SHP77 (cell line): Measurements from ENCODE around the gene KIAA0825.

Experiments
- DNase-seq, 2 experiments: peaks; one replicate each; lab custom pipeline; 2025; lab: John Stamatoyannopoulos, UW

The KIAA0825 gene

DNA sequence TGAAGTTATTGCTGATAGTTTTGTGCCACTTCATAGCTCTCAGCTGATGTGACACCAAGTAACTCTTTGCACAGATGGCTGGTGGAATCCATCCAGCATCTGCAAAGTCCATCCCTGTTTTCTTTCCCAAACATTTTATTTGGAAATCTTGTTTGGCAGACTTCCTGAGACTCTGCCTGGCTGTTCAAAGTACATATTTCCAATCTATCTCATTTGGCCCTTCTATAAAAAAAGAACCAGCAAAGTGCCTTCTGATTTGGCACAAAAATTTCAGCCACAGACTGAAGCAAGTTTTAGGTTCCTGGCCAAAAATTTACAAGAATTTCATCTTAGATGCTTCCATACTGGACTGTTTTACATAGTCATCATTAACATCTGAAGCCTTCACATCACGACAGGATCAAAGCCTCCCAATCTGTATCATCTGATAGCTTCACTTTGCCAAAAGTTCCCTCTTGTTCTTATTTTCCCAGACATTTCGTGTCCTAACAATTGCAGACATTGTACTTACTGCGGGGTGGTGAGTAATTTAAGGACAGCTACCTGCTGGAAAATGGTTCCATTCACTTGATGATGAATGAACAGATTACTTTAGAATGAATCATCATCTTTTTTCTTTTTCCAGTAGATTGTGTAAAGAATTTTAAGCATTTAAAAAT is 377.3 kb downstream of the KIAA0825 start:
- DNase-seq: no peak

DNA sequence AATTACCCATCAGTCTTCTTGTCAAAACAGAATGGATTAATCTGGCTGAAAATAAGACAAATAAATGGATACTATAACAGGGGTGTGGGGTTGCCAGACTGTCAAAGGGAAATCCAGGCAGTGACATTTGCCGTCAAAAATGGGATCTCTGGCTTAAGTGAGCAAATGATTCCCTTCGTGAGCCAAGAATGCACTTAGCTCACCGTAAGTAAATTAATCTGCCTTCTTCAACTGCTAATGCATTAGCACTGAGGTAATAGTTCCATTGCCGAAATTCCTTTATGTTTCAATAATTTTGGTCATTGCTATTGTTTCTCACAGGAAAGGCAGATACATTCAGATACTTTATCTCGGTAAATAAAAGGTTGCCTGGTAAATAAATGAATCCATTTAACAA is 377.8 kb downstream of the KIAA0825 start:
- DNase-seq: no peak

- DNase-seq: no peak
Observed at GRCh38 chr5:94240134-94240533, 378.3 kb downstream of the KIAA0825 start.

DNA sequence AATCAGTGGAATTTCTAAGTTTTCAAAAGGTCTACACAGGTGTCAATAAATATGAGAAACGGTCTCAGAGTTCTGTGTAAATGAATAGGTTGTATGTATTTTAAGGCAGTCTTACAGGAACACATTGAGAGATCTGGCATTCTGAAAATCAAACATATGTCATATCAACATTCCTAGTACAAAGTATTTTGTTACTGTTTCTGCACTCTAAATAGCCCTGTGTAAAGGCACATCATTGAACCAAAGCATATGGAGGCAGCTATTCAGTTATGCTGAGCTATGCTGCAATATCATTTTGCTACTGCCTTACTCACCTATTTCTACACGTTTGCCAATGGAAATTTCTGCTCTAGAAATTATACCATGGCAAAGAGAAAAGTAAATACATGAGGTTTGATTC is 379.1 kb downstream of the KIAA0825 start:
- no peak for DNase-seq

DNA sequence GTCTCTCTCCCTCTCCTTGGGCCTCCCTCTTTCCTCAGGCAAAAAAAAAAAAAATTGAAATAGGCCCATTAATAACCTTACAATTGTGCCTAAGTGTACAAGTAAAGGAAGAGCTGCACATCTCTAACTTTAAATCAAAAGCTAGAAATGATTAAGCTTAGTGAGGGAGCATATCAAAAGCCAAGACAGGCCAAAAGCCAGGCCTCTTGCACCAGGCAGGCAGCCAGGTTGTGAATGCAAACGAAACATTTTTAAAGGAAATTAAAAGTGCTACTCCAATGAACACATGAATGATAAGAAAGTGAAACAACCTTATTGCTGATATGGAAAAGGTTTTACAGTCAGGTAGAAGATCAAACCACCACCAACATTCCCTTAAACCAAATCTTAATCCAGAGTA is 383.4 kb downstream of the KIAA0825 start:
- no peak for DNase-seq

DNA sequence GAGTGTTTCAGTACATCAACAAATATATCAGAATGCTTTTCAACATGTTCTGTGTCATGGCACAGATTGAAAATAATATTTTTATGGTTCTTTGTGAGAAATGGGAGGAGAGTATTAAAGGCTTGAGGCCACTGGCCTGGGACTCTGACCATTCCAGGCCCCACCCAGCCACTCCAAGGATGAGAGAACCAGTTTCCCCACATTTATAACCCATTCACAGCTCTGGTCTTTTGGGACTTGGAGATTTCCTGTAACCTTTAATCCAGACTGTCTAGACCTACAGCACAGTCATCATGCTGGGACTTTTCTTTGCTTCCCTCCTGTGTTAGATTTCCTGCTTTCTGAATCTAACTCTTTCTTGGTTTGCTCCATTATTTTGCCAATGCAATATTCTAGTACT is 389.6 kb downstream of the KIAA0825 start:
- no peak for DNase-seq

DNA sequence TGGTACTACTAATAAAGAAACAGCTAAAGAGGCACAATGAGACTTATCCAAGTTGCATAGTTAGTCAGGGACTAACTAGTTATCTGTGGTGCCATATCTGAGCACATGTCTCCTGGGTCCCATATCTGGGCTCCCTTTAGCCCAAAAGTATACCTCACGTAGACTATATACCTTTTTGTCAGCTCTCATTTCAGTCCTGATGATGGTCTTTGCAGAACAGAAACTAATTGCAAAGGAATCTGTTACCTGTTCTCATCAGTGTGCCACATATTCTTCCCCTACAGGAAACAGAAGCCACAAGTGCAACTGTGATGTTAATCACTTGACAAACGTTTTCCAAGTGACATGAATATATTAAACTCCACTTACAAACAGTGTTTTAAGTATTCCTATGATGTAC is 395.2 kb downstream of the KIAA0825 start:
- no peak for DNase-seq

- no peak for DNase-seq
Observed at GRCh38 chr5:94218374-94218773, 400.0 kb downstream of the KIAA0825 start.

DNA sequence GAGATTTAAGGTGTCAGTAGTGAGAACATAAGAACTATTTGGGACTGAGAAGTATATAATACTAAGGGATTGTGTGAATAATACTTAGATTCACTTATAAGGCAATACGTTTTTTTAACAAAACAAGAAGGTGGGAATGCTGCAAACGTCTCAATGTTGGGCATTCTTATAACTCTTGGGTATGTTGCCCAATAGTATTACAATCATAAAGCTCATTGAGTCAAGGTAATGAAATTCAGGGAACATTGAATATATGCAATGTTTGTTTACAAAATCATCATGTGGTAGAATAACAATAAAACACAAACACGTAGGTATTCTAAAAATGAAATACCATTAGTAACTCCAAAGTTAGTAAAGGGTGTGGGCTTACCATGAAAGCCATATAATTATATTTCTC is 400.7 kb downstream of the KIAA0825 start:
- no peak for DNase-seq

GRCh38 chr5:94217216-94217615 is 401.2 kb downstream of the KIAA0825 start:
- no peak for DNase-seq

- DNase-seq: no peak
Observed at GRCh38 chr5:94212476-94212875, 405.9 kb downstream of the KIAA0825 start.

GRCh38 chr5:94209774-94210355 is 408.5 kb downstream of the KIAA0825 start:
- DNase-seq: no peak

DNA sequence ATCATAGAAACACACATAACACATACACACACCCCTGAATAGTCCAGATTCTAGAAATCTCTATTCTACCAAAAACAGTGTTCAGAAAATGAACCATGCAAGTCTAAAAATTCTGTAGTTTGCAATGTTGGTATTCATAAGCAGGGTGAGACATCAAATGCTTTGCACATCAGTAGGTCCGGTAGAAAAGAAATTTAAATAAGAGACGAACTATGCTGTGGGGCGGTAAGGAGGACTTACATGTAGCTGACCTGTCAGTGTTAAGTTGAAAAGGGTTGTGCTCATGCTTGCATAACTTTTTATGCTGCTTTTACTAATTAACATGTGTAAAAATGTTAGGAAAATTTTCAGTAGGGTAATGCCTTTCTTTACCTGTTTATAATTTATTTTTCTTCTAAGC is 409.1 kb downstream of the KIAA0825 start:
- no peak for DNase-seq

GRCh38 chr5:94199566-94199965 is 418.8 kb downstream of the KIAA0825 start:
- DNase-seq: no peak

DNA sequence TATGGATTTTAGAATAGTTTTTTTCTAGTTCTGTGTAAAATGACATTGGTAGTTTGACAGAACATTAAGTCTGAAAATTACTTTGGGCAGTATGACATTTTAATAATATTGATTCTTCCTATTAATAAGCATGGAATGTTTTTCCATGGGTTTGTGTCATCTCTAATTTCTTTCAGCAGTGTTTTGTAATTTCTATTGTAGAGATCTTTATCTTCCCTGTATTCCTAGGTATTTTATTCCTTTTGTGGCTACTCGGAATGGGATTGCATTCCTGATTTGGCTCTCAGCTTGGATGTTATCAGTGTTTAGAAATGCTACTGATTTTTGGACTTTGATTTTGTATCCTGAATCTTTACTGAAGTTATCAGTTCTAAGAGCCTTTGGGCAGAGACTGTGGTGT is 420.4 kb downstream of the KIAA0825 start:
- DNase-seq: no peak

DNA sequence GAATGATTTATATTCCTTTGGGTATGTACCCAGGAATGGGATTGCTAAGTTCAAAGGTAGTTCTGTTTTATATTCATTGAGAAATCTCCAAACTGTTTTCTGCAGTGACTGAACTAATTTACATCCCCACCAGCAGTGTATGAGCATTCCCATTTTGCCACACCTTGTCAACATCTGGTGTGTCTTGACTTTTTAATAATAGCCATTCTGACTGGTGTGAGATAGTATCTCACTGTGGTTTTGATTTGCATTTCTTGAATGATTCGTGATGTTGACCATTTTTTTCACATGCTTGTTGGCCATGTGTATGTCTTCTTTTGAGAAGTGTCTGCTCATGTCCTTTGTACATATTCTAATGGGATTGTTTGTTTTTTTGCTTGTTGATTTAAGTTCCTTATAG is 421.5 kb downstream of the KIAA0825 start:
- no peak for DNase-seq

DNA sequence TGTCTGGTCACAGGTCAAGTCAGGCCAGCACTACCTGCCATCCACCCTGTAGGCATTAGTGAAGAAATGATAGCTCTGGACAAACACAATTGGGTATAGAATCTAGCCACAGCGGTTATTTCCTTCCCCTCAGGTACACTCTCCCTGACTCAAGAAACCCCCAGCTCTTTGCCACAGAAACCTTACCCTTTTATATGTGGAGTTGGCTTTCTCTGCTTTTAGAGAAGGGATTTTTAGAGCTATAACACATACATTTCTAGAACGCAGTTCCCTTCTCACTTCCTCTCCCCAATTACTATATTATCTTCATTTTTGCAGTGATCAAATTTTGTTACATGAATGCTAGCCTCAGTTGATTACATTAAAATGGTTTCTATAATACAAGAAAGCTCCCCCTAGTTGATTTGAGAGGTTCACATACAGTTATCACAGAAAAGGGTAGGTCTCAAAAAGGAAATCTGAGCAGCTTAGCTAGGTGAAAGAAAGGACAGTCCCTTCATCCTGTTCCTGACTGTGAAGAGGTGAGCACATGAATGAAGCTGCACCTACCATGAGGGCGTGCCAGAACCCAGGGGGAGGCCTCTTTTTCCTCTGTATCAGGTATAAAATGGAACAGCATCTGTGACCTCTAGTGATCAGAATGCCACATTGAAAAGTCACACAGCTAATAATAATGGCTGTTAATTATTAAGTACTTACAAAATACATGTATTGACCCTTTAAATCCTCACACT is 425.6 kb downstream of the KIAA0825 start:
- DNase-seq: peak; percentile 17 to 58

GRCh38 chr5:94191604-94192003 is 426.8 kb downstream of the KIAA0825 start:
- DNase-seq: peak in 1 of 2 experiments; percentile 8

GRCh38 chr5:94188725-94189124 is 429.7 kb downstream of the KIAA0825 start:
- DNase-seq: no peak

GRCh38 chr5:94184870-94185269 is 433.5 kb downstream of the KIAA0825 start:
- DNase-seq: no peak

GRCh38 chr5:94181895-94182294 is 436.5 kb downstream of the KIAA0825 start:
- peak in 1 of 2 experiments; percentile 19 for DNase-seq

- no peak for DNase-seq
Observed at GRCh38 chr5:94180761-94181160, 437.6 kb downstream of the KIAA0825 start.

DNA sequence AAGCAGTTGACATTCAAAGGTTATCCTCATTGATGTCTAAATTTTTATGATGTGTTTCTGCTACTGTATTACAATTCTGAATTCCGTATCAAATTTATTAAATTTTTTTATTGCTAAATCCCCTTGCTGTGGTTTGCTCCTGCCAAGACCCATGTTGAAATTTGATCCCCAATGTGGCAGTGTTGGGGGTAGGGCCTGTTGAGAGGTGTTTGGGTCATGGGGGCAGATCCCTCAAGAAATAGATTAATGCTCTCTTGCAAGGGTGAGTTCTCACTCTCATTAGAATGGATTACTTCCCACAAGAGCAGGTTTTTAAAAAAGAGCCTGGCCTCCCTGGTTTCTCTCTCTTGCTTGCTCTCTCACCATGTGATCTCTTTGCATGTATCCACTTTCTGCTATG is 442.5 kb downstream of the KIAA0825 start:
- no peak for DNase-seq
